SK-MEL-5 (cell line): ENCODE measurements around the gene YARS2. TPM values are rescaled to one million over a fixed set of nuclear protein-coding genes. Genes with fewer than 3 reads are reported as not detected.

ENCODE experiments used
- DNase-seq: peaks from one replicate; pipeline ENCODE4 v3.0.0-alpha.2; 2016; ENCODE audit warnings: low read depth, low spot score
- in situ Hi-C: cut with HindIII; loops from 2 replicates; pipeline ENCODE4 v1.10.0; 2016; ENCODE audit warnings: low sequenced_read_pairs, high pct_unique_total_duplicates, low pct_unique_long_range_greater_than_20kb
- polyA plus RNA-seq, 2 experiments: library from polyadenylated mRNA; depleted of rRNA; stranded (reverse); fragments of >200 nt; gene quantifications; 2 replicates each; pipeline ENCODE4 v1.2.3, GENCODE V29; 2015
- total RNA-seq: library from RNA; depleted of rRNA; stranded (reverse); fragments of >200 nt; shearing (Covaris generic); gene quantifications from 2 replicates; pipeline ENCODE4 v1.2.3, GENCODE V29; 2014; rRNA removed

Gene YARS2
- total RNA-seq, result 28.4 and 30.7 TPM in 2 replicates
- 13.5 and 17.9 TPM in 2 replicates for polyA plus RNA-seq (2015; cell fraction: cytosol; rRNA removed)
- 18.9 and 22.4 TPM in 2 replicates for polyA plus RNA-seq (2015; cell fraction: nucleus; rRNA removed)

- in situ Hi-C loops, result no loop called here
- peak; percentile 98 for DNase-seq
These were observed at the start of gene YARS2 for GRCh38 chr12:32755654-32756475. Gene YARS2 (minus strand): TSS chr12:32755897. CDS start chr12:32755874, 23 bp downstream.

- no peak for DNase-seq
- in situ Hi-C loops, result no loop called here
These were observed 48.6 kb upstream of the YARS2 start for GRCh38 chr12:32804301-32804700.

GRCh38 chr12:32801269-32801980 is 45.7 kb upstream of the YARS2 start:
- in situ Hi-C loops, result no loop called here
- no peak for DNase-seq

- DNase-seq, result no peak
- in situ Hi-C loops, result no loop called here
These were observed 38.6 kb upstream of the YARS2 start for GRCh38 chr12:32794281-32794680.

GRCh38 chr12:32789916-32790315 is 34.2 kb upstream of the YARS2 start:
- no peak for DNase-seq
- in situ Hi-C loops, result no loop called here

- no peak for DNase-seq
- in situ Hi-C loops, result no loop called here
These were observed 33.7 kb upstream of the YARS2 start for GRCh38 chr12:32789446-32789845.

- in situ Hi-C loops, result no loop called here
- DNase-seq, result no peak
These were observed 32.7 kb upstream of the YARS2 start for GRCh38 chr12:32788405-32788804.

GRCh38 chr12:32785557-32785956 is 29.9 kb upstream of the YARS2 start:
- in situ Hi-C loops, result no loop called here
- DNase-seq, result no peak

GRCh38 chr12:32783029-32783428 is 27.3 kb upstream of the YARS2 start:
- in situ Hi-C loops, result no loop called here
- no peak for DNase-seq

- DNase-seq, result no peak
- in situ Hi-C loops, result no loop called here
These were observed 24.4 kb upstream of the YARS2 start for GRCh38 chr12:32780071-32780470.

GRCh38 chr12:32777691-32778175 is 22.0 kb upstream of the YARS2 start:
- in situ Hi-C loops, result no loop called here
- no peak for DNase-seq

GRCh38 chr12:32777159-32777558 is 21.5 kb upstream of the YARS2 start:
- DNase-seq, result no peak
- in situ Hi-C loops, result no loop called here

GRCh38 chr12:32776258-32776657 is 20.6 kb upstream of the YARS2 start:
- no peak for DNase-seq

GRCh38 chr12:32773691-32774090 is 18.0 kb upstream of the YARS2 start:
- in situ Hi-C loops, result no loop called here
- no peak for DNase-seq

More at GRCh38 chr12:32776258-32776657, 20.6 kb upstream of the YARS2 start:
- in situ Hi-C loops, result no loop called here

- no peak for DNase-seq
- in situ Hi-C loops, result no loop called here
These were observed 14.4 kb upstream of the YARS2 start for GRCh38 chr12:32770141-32770540.

GRCh38 chr12:32768518-32768917 is 12.8 kb upstream of the YARS2 start:
- no peak for DNase-seq
- in situ Hi-C loops, result no loop called here

- DNase-seq, result no peak
- in situ Hi-C loops, result no loop called here
These were observed 10.2 kb upstream of the YARS2 start for GRCh38 chr12:32765906-32766305.

- DNase-seq, result no peak
- in situ Hi-C loops, result no loop called here
These were observed 6.0 kb upstream of the YARS2 start for GRCh38 chr12:32761716-32762115.
